AG20443 (cell line): ENCODE results near the gene GGTLC2.

Experiments
- DNase-seq: peaks from one replicate; pipeline ENCODE4 v3.0.0; 2012; ENCODE audit warnings: low spot score, mixed read lengths

GGTLC2 gene

GRCh38 chr22:22691716-22692701, 47.6 kb downstream of the GGTLC2 start:
- no peak for DNase-seq

DNA sequence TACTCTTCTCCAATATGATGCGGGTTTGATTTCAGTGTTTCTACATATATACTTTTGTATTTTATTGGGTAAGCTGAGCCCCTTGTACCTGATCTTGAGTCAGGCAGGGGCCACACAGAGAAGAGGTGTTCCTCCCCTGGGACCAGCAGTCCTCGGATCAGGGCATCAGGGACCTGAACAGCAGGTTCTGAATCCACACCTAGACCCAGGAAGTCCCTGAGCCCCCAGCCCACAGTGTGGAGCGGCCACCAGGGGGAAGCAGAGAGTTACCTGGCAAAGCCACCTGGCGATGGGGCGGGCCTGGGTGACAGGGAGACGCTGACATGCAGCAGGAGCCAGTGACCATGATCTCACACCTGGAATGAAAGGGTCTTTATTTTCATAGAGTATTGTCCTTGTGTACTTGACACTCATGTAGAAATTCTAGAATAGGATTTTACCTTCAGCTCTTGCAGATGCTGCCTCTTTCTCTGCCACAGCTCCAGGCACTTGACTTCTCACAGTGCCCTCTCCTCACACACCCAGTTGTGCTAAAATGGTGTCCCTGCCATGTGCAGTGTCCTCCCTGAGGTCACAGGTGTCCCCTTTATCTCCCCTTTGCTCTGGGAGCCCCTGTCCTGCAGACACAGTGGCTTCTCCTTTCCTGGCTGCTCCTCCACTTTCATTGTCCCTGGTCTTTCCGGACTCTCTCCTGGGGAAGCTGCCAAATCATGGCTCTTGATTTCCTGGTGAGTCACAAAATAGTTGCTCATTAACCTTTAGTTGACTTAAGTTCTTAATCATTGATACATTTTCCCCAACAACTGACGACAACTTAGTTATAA, 48.5 kb downstream of the GGTLC2 start:
- peak; percentile 59 for DNase-seq

- DNase-seq = no peak
Observed at GRCh38 chr22:22693531-22693884, 49.1 kb downstream of the GGTLC2 start.

GRCh38 chr22:22694106-22694505, 49.7 kb downstream of the GGTLC2 start:
- DNase-seq = no peak

DNA sequence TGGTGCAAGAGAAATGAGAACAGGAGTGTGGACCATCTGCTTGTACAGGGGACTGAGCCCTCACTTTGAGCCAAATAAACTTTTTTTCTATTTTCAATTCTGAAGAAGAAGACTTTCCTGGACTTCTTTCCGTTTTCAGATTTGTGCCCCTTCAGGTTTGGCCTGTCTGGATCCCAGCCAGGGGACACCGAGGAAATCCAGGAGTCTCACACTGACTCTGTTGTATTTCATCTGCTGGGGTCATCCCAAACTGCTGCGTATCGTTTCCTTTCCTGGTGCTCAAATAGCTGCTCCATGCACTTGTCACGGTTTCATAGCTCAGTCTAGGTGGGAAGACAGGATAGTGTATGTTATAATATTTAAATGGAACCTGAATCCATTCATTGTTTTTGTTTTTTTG, 51.7 kb downstream of the GGTLC2 start:
- DNase-seq = no peak
